ENCODE results near the gene CDK15.

GRCh38 chr2:201768918-201769317 is 37.4 kb upstream of the CDK15 start:
- TF ChIP-seq EP300 (IDR thresholded peaks at IDR 0.05; ENCODE audit: borderline replicate concordance): no peak
- no peak for TF ChIP-seq CREB1 (IDR thresholded peaks at IDR 0.05; ENCODE audit: low read depth)
- TF ChIP-seq ZBTB7A (IDR thresholded peaks at IDR 0.05; ENCODE audit: low read depth): no peak
- TF ChIP-seq TEAD4 (IDR thresholded peaks at IDR 0.05): no peak
- TF ChIP-seq, protein P1, sequence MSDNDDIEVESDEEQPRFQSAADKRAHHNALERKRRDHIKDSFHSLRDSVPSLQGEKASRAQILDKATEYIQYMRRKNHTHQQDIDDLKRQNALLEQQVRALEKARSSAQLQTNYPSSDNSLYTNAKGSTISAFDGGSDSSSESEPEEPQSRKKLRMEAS (IDR thresholded peaks at IDR 0.05): no peak
- TF ChIP-seq TAF1 (IDR thresholded peaks at IDR 0.05; ENCODE audit: low read depth): no peak
- no peak for TF ChIP-seq EGR1 (IDR thresholded peaks at IDR 0.05)
- no peak for TF ChIP-seq FOXM1 (IDR thresholded peaks at IDR 0.05; ENCODE audit: borderline replicate concordance, low read depth)
- TF ChIP-seq REST (IDR thresholded peaks at IDR 0.05; ENCODE audit: low read depth): no peak
- no peak for TF ChIP-seq TCF12 (IDR thresholded peaks at IDR 0.05; ENCODE audit: low read depth)
- TF ChIP-seq USF1 (IDR thresholded peaks at IDR 0.05): no peak
- no peak for TF ChIP-seq RAD21 (IDR thresholded peaks at IDR 0.05; ENCODE audit: low read depth)
- no peak for TF ChIP-seq YY1 (IDR thresholded peaks at IDR 0.05; ENCODE audit: low read depth)
- TF ChIP-seq NFIC (IDR thresholded peaks at IDR 0.05): no peak
